BLaER1 treated with 17β-estradiol and CSF1 and Interleukin-3, amounts not matched to agents 10 nM and 100 nM (cell line): Measurements from ENCODE around the gene DNM1.
"Not testable (repeated sequence)": the region's sequence is repeated elsewhere in the genome, so short reads cannot be mapped to it uniquely, and the experiment has no call there.

ENCODE experiments used
- H3K27ac ChIP-seq, 11 experiments: shearing (Covaris generic); formaldehyde crosslinking; 2 replicates each; pipeline ENCODE4 v1.8.1; 2022
- H3K27me3 ChIP-seq, 11 experiments: shearing (Covaris generic); formaldehyde crosslinking; 2 replicates each; pipeline ENCODE4 v1.8.1; 2022
- H3K36me3 ChIP-seq, 11 experiments: shearing (Covaris generic); formaldehyde crosslinking; 2 replicates each; pipeline ENCODE4 v1.8.1; 2022
- H3K4me1 ChIP-seq, 10 experiments: shearing (Covaris generic); formaldehyde crosslinking; 2 replicates each; pipeline ENCODE4 v1.8.1; 2022
- H3K4me2 ChIP-seq, 11 experiments: shearing (Covaris generic); formaldehyde crosslinking; 2 replicates each; pipeline ENCODE4 v1.8.1; 2022
- H3K4me3 ChIP-seq, 10 experiments: shearing (Covaris generic); formaldehyde crosslinking; 2 replicates each; pipeline ENCODE4 v1.8.1; 2022
- H3K9ac ChIP-seq, 11 experiments: shearing (Covaris generic); formaldehyde crosslinking; 2 replicates each; pipeline ENCODE4 v1.8.1; 2022
- H3K9me3 ChIP-seq, 11 experiments: shearing (Covaris generic); formaldehyde crosslinking; replicated peaks in 1 of 11; 2 replicates each; pipeline ENCODE4 v1.8.1; 2022
- H4K20me1 ChIP-seq, 11 experiments: shearing (Covaris generic); formaldehyde crosslinking; 2 replicates each; pipeline ENCODE4 v1.8.1; 2022
- Cebpa-rat ChIP-seq, 11 experiments: shearing (Covaris generic); IDR thresholded peaks; 2 replicates each; pipeline ENCODE4 v1.8.1; 2022

The DNM1 gene

DNA sequence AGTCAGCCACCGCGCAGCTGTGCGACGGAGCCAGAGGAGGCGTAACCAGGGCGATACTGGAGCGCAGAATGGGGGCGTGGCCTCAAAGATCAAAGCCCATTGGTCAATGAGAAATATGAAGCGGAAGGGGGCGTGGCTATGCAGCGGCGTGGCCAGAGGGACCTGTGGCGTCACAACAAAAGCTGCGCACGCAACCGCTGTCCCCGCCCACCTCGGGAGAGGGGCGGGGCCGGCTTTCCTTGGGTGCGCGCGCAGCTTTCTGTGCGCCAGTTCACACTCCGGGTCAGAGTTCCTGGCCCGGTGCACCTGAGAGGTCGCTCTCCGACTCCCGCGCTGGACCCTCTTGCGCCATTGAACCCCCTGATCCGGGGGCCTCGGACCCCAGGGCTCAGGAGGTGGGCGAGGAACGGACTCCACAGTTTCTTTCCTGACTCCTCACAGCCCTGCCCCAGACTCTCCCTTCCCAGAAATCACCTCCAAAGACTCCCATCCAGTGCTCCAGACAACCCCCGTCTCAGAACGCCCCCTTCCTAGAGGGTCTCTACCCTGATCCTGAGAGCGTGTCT lies 72.9 kb downstream of the DNM1 start, which contains the start of gene SWI5:
SWI5 (plus strand) TSS at position 269 of the 566 bp plus-strand sequence.
- TF ChIP-seq Cebpa-rat (IDR thresholded peaks at IDR 0.05), result no peak
- peak within 1 kb of the TSS; percentile 78 to 95 (median 92) for H3K4me3 ChIP-seq
- peaks cover 59 to 68% (median 66%) of the 10 kb centered on the region in 10 experiments for H3K4me1 ChIP-seq
- no peaks in the 10 kb centered on the region for H3K9me3 ChIP-seq
- H3K27ac ChIP-seq, result peak within 1 kb of the TSS; percentile 73 to 92 (median 83)
- peaks cover 21 to 28% (median 26%) of the 10 kb centered on the region in 11 experiments for H3K36me3 ChIP-seq
- peak within 1 kb of the TSS; percentile 81 to 96 (median 89) for H3K9ac ChIP-seq
- H4K20me1 ChIP-seq, result peaks cover 0 to 10% (median 0%) of the 10 kb centered on the region in 11 experiments; a peak in 3 of 22 replicates
- peak within 1 kb of the TSS; percentile 92 to 100 (median 99) for H3K4me2 ChIP-seq
- no peaks in the 10 kb centered on the region for H3K27me3 ChIP-seq

DNA sequence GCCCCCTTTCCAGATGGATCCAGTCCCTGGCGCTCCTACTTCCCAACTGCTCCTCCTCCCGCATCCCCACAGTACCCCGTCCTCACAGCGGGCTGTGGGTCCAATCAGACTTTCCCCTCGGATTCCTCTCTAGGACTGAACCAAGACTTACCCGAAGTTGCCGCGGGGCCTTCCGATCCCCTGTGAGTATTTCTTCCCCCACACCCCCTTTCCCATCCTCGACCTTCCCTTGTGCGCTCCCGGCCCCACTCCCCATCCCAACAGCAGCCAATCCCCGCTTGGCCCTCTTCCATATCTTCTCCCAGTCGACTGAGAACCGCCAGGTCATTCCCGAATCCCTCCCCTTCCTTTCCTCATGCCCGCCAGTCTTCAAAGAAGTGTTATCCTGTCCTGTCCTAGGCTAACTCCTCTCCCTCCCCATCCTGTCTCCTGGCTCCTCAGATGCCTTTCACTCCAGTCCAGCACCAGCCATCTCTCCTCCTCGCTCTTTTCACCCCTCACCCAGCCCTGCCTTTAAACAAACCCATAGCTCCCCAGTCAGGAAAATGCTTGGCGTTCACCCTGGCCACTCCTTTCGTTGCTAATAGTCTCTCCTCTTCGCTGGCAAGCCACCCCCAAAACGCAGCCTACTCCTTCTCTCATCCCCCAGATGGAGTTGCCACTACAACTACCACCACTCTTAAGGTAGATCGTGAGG lies 73.5 kb downstream of the DNM1 start:
- peak overlapping the region; percentile 78 to 95 (median 92) for H3K4me3 ChIP-seq
- peaks cover 59 to 68% (median 66%) of the 10 kb centered on the region in 10 experiments for H3K4me1 ChIP-seq
- H3K4me2 ChIP-seq, result peak overlapping the region; percentile 89 to 100 (median 97)
- TF ChIP-seq Cebpa-rat (IDR thresholded peaks at IDR 0.05), result no peak
- peaks cover 0 to 10% (median 0%) of the 10 kb centered on the region in 11 experiments; a peak in 3 of 22 replicates for H4K20me1 ChIP-seq
- H3K27me3 ChIP-seq, result no peaks in the 10 kb centered on the region
- H3K36me3 ChIP-seq, result peaks cover 15 to 22% (median 20%) of the 10 kb centered on the region in 11 experiments
- H3K9ac ChIP-seq, result peak overlapping the region; percentile 81 to 96 (median 87)
- peak overlapping the region; percentile 66 to 82 (median 76); a peak in 21 of 22 replicates for H3K27ac ChIP-seq
- H3K9me3 ChIP-seq, result no peaks in the 10 kb centered on the region

- H3K4me1 ChIP-seq, result peaks cover 46 to 57% (median 55%) of the 10 kb centered on the region in 10 experiments
- peak overlapping the region in 1 of 10 experiments; percentile 28; a peak in 2 of 20 replicates for H3K4me3 ChIP-seq
- not testable (repeated sequence) for H3K9me3 ChIP-seq, H4K20me1 ChIP-seq, H3K36me3 ChIP-seq, H3K27me3 ChIP-seq
- peak overlapping the region in 8 of 11 experiments; percentile 23 to 65 (median 42); a peak in 14 of 22 replicates for H3K27ac ChIP-seq
- H3K9ac ChIP-seq, result peak overlapping the region in 8 of 11 experiments; percentile 15 to 53 (median 38); a peak in 9 of 22 replicates
- H3K4me2 ChIP-seq, result peak overlapping the region; percentile 44 to 100 (median 96)
Observed at GRCh38 chr9:128279088-128280073, 76.2 kb downstream of the DNM1 start.

- peak overlapping the region in 2 of 11 experiments; percentile 22 to 50; a peak in 3 of 22 replicates for H3K9ac ChIP-seq
- H4K20me1 ChIP-seq, result no peaks in the 10 kb centered on the region
- peak overlapping the region; percentile 44 to 100 (median 96); a peak in 21 of 22 replicates for H3K4me2 ChIP-seq
- H3K27ac ChIP-seq, result peak overlapping the region in 8 of 11 experiments; percentile 8 to 65 (median 32); a peak in 11 of 22 replicates
- no peak overlapping the region for H3K4me3 ChIP-seq
- H3K36me3 ChIP-seq, result peaks cover 0 to under 1% (median 0%) of the 10 kb centered on the region in 11 experiments; a peak in 1 of 22 replicates
- peak in 5 of 11 experiments; percentile 16 to 45 (median 29); a peak in 3 of 22 replicates for TF ChIP-seq Cebpa-rat (IDR thresholded peaks at IDR 0.05)
- no peaks in the 10 kb centered on the region for H3K9me3 ChIP-seq
- no peaks in the 10 kb centered on the region for H3K27me3 ChIP-seq
- H3K4me1 ChIP-seq, result peaks cover 39 to 57% (median 53%) of the 10 kb centered on the region in 10 experiments
Observed at GRCh38 chr9:128280084-128280622, 77.0 kb downstream of the DNM1 start.

DNA sequence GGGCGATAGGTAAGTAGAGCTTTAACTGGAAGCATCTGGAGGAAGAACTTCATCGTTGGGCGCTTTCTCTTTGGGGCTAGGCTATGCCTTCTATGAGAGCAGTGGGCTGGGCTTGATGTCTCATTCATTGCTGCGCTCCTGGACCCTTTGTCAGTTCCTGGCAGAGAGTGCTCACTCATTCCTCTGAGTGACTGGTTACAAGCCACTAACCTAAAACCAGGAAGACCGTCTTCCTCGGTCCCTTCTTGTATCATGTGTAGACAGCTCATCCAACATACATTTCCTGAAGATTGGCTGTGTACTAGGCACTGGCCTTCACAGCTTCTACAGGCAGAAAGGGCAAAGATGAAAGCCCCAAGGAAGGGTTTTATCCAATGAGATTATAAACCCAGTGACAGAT lies 79.3 kb downstream of the DNM1 start:
- peaks cover 0 to 17% (median 11%) of the 10 kb centered on the region in 11 experiments; a peak in 10 of 22 replicates for H3K36me3 ChIP-seq
- no peak overlapping the region for H3K9ac ChIP-seq

DNA sequence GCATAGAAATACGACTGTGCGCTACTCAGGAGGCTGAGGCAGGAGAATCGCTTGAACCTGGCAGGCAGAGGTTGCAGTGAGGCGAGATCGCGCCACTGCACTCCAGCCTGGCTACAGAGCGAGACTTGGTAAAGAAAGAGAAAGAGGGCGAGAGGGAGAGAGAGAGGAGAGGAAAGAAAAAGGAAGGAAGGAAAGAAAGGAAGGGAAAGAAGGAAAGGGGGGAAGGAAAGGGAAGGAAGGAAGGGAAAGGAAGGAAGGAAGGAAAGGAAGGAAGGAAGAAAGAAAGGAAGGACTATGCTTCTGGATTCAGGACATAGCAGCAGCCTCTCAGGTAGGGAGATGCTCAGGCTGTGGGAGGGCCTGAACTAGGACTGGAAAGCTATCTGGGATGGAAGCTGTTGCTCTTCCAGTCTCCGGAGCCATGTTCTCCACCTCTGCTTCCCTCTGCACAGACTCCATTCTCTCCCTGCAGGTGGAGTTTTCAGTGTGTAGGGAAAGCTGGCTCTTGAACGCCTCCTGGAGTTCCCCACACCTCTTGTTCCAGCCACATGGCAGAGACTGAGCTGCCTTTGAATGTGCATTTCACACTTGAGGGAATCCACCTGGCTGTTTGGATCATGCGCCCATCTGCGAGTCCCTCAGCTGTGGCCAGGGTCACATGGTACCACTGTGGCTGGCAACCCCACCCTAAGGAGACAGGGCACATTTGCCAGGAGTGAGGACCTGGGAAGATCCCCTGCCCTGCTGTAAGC lies 82.0 kb downstream of the DNM1 start:
- peaks cover 4 to 27% (median 14%) of the 10 kb centered on the region in 11 experiments; a peak in 13 of 22 replicates for H3K36me3 ChIP-seq
- peaks cover 4 to 27% (median 19%) of the 10 kb centered on the region in 10 experiments for H3K4me1 ChIP-seq
- no peak for TF ChIP-seq Cebpa-rat (IDR thresholded peaks at IDR 0.05)
- peak overlapping the region in 4 of 11 experiments; percentile 12 to 34 (median 26); a peak in 4 of 22 replicates for H3K27ac ChIP-seq
- H3K4me3 ChIP-seq, result no peak overlapping the region
- H4K20me1 ChIP-seq, result no peaks in the 10 kb centered on the region
- H3K4me2 ChIP-seq, result peak overlapping the region in 8 of 11 experiments; percentile 16 to 60 (median 52); a peak in 14 of 22 replicates
- H3K9ac ChIP-seq, result 0 out of 22 replicates have a peak overlapping the region, but pooled peaks of 2 of the 11 experiments have one; percentile 0 to 1
- H3K27me3 ChIP-seq, result no peaks in the 10 kb centered on the region
- no peaks in the 10 kb centered on the region for H3K9me3 ChIP-seq

More for the DNA sequence above, 79.3 kb downstream of the DNM1 start:
- peaks cover 29 to 54% (median 46%) of the 10 kb centered on the region in 10 experiments for H3K4me1 ChIP-seq
- H3K9me3 ChIP-seq, result no peaks in the 10 kb centered on the region
- H3K27ac ChIP-seq, result no peak overlapping the region
- no peak overlapping the region for H3K4me3 ChIP-seq
- no peak overlapping the region for H3K4me2 ChIP-seq
- H3K27me3 ChIP-seq, result no peaks in the 10 kb centered on the region
- H4K20me1 ChIP-seq, result no peaks in the 10 kb centered on the region
- TF ChIP-seq Cebpa-rat (IDR thresholded peaks at IDR 0.05), result no peak

DNA sequence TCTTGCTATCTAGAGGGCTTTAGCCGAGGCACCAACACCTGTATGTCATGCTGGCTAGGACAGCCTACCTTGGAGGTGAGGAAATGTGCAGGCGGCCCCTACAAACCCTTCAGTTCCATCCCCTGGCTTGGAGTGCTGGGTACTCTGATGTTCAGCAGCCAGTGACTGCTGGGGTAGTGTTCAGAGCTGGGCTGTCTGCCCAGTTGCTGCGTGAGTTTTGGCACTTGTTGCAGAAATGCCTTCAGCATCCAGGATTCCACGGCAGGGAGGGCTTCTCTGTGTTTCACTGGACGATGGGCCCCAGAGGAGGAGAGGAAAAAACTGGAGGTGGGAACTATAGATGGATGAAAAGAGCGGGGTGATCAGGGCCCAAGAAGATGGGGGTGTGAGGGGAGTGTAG lies 83.3 kb downstream of the DNM1 start:
- TF ChIP-seq Cebpa-rat (IDR thresholded peaks at IDR 0.05), result no peak
- H3K9ac ChIP-seq, result no peak overlapping the region
- H3K9me3 ChIP-seq, result no peaks in the 10 kb centered on the region
- peaks cover 0 to 22% (median 12%) of the 10 kb centered on the region in 10 experiments; a peak in 13 of 20 replicates for H3K4me1 ChIP-seq
- H3K4me3 ChIP-seq, result no peak overlapping the region
- H4K20me1 ChIP-seq, result no peaks in the 10 kb centered on the region
- H3K27ac ChIP-seq, result no peak overlapping the region
- peaks cover 4 to 27% (median 14%) of the 10 kb centered on the region in 11 experiments; a peak in 13 of 22 replicates for H3K36me3 ChIP-seq
- H3K4me2 ChIP-seq, result no peak overlapping the region
- H3K27me3 ChIP-seq, result no peaks in the 10 kb centered on the region
